ENCODE results near the gene ZNF664. TPM values are rescaled to one million over a fixed set of nuclear protein-coding genes. Genes with fewer than 3 reads are reported as not detected.

Gene ZNF664
- total RNA-seq, 1 experiment from 2014 or later = 21.0 TPM

DNA sequence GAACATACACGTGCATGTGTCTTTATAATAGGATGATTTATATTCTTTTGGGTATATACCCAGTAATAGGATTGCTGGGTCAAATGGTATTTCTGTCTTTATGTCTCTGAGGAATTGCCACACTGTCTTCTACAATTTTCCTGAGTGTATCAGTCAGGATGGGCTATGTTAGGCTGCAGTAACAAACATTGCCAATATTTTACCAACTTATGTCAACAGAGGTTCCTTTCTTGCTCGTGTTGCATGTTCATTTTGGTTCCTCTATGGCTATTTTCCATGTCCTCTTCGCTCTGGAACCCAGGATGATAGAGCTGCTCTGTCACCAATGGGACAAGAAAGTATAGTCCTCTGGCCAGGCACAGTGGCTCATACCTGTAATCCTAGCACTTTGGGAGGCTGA, 86.7 kb downstream of the ZNF664 start:
- no peak overlapping the region for H3K9ac ChIP-seq (ENCODE audit: low read length)
- H3K36me3 ChIP-seq (ENCODE audit: insufficient read depth, low read length) = no peaks in the 10 kb centered on the region
- H3K9me3 ChIP-seq (ENCODE audit: low read length) = no peaks in the 10 kb centered on the region
- no peaks in the 10 kb centered on the region for H3K4me1 ChIP-seq (ENCODE audit: low read length)
- no peaks in the 10 kb centered on the region for H3K27me3 ChIP-seq (ENCODE audit: low read length)
- no peak overlapping the region for H3K4me3 ChIP-seq (ENCODE audit: low read length)
- H4K20me1 ChIP-seq (ENCODE audit: insufficient read depth, low read depth, low read length) = no peaks in the 10 kb centered on the region
- no peak for DNase-seq
- H3K9me2 ChIP-seq (replicated peaks; ENCODE audit: insufficient read depth, low read length) = no peaks in the 10 kb centered on the region
- no peaks in the 10 kb centered on the region for H3K79me2 ChIP-seq (ENCODE audit: low read length)
- H2AFZ ChIP-seq (ENCODE audit: low read length) = no peak overlapping the region
- no peak overlapping the region for H3K4me2 ChIP-seq (ENCODE audit: low read depth, low read length, poor library complexity, severe bottlenecking)
- H3K27ac ChIP-seq (ENCODE audit: low read length) = no peak overlapping the region

Small RNA genes within 50 kb of the gene (small RNA-seq; reads per million reads assigned to genes)
- gene AC068790.4 (not detected), gene AC068790.6 (not detected)

Other genes starting within 250 kb of the ZNF664 start
- gene DNAH10, start 210.9 kb upstream of the ZNF664 start, total RNA-seq (2014; rRNA removed; shearing (Covaris generic); ENCODE audit: low replicate concordance) = 0.29 and 0.30 TPM in 2 replicates
- gene CCDC92, start 384 bp upstream of the ZNF664 start, total RNA-seq (2014; rRNA removed; shearing (Covaris generic); ENCODE audit: low replicate concordance) = 2.0 and 2.4 TPM in 2 replicates

All from Karpas-422 (cell line).